Fibroblast of the conjunctiva (primary cell): ENCODE measurements around the gene RPS13.
"Not testable (repeated sequence)": the region's sequence is repeated elsewhere in the genome, so short reads cannot be mapped to it uniquely, and the experiment has no call there.

Source experiments
- DNase-seq: peaks from one replicate; pipeline ENCODE4 v3.0.0-alpha.2; 2010; ENCODE audit warnings: low read depth

Gene RPS13

GRCh38 chr11:17077520-17078401, at the start of gene RPS13:
Gene RPS13 (minus strand): TSS chr11:17077667. CDS start chr11:17077641, 26 bp downstream.
- DNase-seq: peak; percentile 99

- no peak for DNase-seq
These were observed 44.5 kb upstream of the RPS13 start for GRCh38 chr11:17121981-17122380.

GRCh38 chr11:17117262-17117661, 39.8 kb upstream of the RPS13 start:
- no peak for DNase-seq

GRCh38 chr11:17116117-17116516, 38.6 kb upstream of the RPS13 start:
- DNase-seq: no peak

- DNase-seq: not testable (repeated sequence)
These were observed 30.3 kb upstream of the RPS13 start for GRCh38 chr11:17107745-17108144.

GRCh38 chr11:17105404-17106040, 28.1 kb upstream of the RPS13 start:
- DNase-seq: not testable (repeated sequence)

- peak; percentile 21 for DNase-seq
These were observed 25.0 kb upstream of the RPS13 start for GRCh38 chr11:17102462-17102861.

GRCh38 chr11:17098658-17099057, 21.2 kb upstream of the RPS13 start:
- no peak for DNase-seq

GRCh38 chr11:17098038-17098437, 20.6 kb upstream of the RPS13 start:
- no peak for DNase-seq

GRCh38 chr11:17085976-17086375, 8.5 kb upstream of the RPS13 start:
- DNase-seq: not testable (repeated sequence)

- no peak for DNase-seq
These were observed 287 bp downstream of the RPS13 start for GRCh38 chr11:17077240-17077519.

- no peak for DNase-seq
These were observed 789 bp downstream of the RPS13 start for GRCh38 chr11:17076517-17077239.

GRCh38 chr11:17075506-17075905, 2.0 kb downstream of the RPS13 start:
- no peak for DNase-seq

GRCh38 chr11:17073370-17074027, 4.0 kb downstream of the RPS13 start:
- no peak for DNase-seq

- DNase-seq: no peak
These were observed 10.1 kb downstream of the RPS13 start for GRCh38 chr11:17067417-17067816.

- DNase-seq: no peak
These were observed 10.8 kb downstream of the RPS13 start for GRCh38 chr11:17066691-17067090.

- no peak for DNase-seq
These were observed 14.1 kb downstream of the RPS13 start for GRCh38 chr11:17063171-17064002.

- not testable (repeated sequence) for DNase-seq
These were observed 26.3 kb downstream of the RPS13 start for GRCh38 chr11:17051146-17051545.

GRCh38 chr11:17048491-17048890, 29.0 kb downstream of the RPS13 start:
- DNase-seq: not testable (repeated sequence)

GRCh38 chr11:17046690-17047089, 30.8 kb downstream of the RPS13 start:
- DNase-seq: no peak
